GM19035 (cell line): ENCODE measurements around the gene PYCARD.
A peak's percentile ranks its signal among the peaks of the same experiment; 100 is the strongest.
"Not testable (repeated sequence)": the region's sequence is repeated elsewhere in the genome, so short reads cannot be mapped to it uniquely, and the experiment has no call there.

Experiments
- ATAC-seq: cut with Tn5 transposase; IDR thresholded peaks from one replicate; pipeline ENCODE4 v1.9.1; 2021; ENCODE audit not compliant: unreplicated experiment

PYCARD gene

DNA sequence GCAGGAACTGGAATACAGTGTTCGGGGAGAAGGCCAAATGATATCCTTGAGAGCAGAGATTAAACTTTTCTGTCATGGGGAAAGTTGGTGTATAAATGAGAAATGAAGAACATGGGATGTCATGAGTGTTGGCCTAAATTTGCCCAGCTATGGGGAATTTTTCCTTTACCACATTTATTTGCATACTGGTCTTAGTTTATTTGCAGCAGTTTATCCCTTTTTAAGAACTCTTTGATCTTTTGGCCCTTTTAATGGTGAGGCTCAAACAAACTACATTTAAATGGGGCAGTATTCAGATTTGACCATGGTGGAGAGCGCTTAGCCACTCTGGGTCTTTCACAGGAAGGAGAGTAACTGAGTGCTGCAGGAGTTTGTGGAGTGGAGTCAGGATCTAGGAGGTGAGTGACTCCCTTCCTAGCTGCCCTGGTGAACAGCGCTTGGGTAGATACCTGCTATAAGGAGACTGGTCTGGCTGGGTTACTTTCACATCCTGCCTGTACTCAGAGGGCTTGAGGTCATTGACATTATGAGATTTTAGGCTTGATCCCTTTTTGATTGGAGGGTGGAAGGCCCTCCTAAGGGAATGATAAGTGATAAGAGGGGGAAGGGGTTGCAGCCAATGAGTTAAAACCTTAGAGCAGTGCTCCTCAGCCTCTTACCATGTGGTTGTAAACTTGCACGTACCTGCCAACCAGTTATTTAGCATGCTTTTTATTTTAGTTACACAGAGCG, 10.7 kb downstream of the PYCARD start:
- no peak for ATAC-seq

DNA sequence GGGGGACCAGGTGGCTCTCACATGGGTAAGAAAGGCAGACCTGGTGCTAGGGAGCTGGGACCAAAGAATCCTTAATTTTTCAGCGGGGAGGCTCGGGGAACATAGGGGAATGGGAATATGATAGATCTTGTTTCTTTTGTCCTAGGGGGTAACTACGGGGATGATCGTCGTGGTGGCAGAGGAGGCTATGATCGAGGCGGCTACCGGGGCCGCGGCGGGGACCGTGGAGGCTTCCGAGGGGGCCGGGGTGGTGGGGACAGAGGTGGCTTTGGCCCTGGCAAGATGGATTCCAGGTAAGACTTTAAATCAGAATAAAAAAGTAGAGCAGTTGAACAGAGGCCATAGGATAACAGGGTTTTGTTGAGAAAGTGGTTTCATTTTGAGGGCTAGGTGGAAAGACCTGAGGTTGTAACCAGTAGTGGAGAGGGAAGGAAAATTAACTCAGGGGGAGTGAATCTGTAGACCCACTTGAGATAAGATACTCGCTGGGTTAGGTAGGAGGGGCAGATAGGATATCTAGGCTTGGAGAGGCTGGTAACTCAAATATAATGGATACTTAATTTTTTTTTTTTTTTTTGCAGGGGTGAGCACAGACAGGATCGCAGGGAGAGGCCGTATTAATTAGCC, 11.6 kb downstream of the PYCARD start:
- ATAC-seq, result no peak

DNA sequence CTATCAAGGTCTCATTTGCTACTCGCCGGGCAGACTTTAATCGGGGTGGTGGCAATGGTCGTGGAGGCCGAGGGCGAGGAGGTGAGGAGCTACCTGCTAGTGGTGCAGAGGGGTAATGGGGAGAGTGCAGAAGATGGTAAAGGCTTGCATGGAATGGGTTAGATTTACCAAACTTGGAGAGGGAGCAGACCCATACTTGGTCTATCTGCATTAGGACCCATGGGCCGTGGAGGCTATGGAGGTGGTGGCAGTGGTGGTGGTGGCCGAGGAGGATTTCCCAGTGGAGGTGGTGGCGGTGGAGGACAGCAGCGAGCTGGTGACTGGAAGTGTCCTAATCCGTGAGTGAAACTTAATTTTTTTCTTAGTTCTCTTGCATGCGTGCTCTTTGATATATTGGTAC, 12.5 kb downstream of the PYCARD start:
- ATAC-seq, result no peak

DNA sequence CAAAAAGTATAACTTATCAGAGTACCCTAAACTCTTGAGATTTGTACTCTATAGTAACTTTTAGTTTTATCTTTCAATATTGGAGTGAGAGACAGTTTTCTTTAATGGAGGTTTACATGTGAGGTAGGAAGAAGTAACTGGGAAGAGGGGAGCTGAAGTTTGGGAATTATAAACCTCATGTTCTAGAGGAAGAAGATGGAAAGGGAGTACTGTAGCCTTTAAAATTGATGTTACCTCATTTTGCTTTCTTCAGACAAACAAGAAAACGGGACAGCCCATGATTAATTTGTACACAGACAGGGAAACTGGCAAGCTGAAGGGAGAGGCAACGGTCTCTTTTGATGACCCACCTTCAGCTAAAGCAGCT, 13.2 kb downstream of the PYCARD start:
- ATAC-seq, result no peak

DNA sequence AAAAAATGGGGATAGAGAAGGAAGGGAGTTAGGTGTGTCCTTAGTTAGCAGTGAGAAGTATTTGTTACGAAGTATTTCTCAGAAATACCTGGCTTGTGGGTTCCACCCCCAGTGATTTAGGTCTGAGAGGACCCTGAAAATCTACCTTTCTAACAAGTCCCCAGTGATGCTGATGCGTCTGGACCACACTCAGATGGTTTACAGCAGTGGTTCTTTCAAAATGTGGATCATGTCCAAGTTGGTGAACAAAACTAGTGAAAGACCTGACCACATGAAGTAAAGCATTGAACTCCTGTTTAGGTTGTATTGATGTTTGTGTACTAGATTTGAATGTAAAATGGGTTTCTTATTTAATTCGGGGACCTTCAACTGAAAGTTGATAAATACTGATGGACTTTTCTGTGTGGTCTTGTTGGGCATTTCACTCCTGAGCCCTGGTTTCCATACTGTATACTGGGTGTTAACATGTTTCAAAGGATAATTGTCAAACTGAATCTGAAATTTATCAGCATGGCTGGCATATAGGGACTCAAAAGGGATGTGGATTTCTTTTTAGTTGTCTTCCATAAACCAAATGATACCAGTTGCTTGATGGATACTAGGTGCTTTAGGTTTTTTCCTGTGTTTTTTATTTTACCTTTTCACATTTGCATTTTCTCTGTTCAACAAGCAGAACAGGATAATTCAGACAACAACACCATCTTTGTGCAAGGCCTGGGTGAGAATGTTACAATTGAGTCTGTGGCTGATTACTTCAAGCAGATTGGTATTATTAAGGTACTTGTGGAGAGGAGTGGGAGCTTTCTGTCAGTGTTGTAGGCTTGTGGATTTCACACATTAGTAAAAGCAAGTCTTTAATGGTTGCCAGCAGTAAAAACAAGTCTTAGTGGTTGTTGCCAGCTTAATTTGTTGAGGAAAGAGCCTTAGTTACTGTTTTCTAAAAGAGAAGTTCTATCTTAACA, 13.8 kb downstream of the PYCARD start:
- ATAC-seq, result no peak

- no peak for ATAC-seq
Measured at GRCh38 chr16:31187808-31188189, 14.8 kb downstream of the PYCARD start.

GRCh38 chr16:31186930-31187807, 15.4 kb downstream of the PYCARD start:
- ATAC-seq, result no peak

GRCh38 chr16:31186176-31186575, 16.4 kb downstream of the PYCARD start:
- ATAC-seq, result no peak

DNA sequence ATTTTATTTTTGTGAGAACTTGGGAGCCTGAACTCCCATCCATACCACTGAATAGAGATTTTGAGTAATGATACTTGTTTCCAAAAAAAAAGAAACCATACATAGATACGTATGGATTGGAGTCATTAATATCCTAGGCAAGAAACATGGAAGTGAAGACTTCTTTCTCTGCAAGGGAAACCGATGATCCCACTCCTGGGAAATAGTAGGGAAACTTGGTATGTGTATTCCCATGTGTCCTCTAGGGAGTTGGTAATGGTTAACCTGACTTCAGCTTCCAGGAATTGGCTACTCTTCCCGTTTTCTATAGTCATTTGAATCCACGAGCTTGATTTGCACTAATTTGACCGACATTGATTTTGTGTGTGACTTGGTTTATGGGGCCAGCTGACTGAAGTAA, 17.2 kb downstream of the PYCARD start:
- ATAC-seq, result no peak

GRCh38 chr16:31184888-31185287, 17.7 kb downstream of the PYCARD start:
- no peak for ATAC-seq

DNA sequence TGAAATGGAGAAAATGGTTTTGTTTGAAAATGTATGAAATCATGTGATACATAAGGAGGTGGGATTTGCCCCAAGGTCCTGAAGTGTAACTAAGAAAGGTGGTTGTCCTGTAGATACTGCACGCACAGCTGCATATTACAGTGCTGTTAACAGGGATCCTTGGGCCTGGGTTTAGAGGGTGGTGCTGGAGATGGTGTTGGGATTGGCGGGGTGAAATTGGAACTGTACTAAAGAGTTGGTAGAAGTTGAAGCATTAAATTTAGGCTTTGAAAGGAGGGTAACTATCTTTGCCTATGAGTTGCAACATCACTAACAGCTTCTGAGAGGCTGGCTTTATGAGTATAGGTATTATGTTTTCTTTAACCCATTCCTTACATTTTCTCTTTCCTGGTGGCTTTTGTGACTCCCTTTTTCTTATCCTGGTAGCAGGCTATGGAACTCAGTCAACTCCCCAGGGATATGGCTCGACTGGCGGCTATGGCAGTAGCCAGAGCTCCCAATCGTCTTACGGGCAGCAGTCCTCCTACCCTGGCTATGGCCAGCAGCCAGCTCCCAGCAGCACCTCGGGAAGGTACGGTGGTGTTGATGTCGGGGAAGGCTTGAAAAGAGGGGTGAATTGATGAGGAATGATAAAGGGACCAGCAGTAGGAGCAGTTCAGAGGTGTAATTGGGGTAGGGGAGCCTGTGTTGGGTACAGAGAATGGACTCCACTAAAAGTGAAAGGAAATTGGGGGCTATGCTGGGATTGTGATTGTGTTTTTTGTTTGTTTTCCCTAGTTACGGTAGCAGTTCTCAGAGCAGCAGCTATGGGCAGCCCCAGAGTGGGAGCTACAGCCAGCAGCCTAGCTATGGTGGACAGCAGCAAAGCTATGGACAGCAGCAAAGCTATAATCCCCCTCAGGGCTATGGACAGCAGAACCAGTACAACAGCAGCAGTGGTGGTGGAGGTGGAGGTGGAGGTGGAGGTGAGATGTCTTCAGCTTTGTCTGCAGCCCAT, 18.8 kb downstream of the PYCARD start:
- no peak for ATAC-seq

- no peak for ATAC-seq
Measured at GRCh38 chr16:31182391-31182790, 20.2 kb downstream of the PYCARD start.

DNA sequence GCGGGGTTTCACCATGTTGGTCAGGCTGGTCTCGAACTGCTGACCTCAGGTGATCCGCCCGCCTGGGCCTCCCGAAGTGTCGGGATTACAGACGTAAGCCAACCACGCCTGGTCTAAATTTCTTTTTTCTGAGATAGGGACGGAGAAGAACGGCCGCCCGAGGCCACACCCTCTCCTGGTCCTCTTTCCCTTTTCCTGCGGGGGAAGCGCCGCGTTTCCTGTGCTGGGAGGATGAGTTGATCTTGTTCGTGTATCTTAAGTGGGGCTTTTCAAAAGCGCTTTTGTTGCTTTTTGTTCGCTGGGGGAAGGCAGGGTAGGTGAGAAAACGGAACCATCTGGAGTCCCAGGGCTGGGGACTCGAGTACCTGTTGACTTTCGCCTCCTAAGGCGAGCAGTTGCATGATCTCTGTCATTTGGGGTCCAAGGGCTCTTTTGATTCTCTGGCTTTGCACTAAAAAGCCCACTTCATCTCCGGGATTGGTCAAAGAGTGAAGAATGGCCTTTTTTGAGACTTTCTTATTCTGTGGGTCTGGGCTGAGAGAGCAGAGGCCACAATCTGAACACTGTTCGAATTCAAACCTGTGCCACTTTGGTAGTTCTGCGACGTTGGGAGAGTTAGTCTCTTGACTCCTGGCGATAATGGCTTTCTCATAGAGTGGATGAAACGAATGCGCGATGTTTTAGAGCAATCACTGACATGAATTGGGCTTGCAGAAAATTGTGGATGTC, 21.3 kb downstream of the PYCARD start:
- no peak for ATAC-seq

- peak; percentile 60 for ATAC-seq
Measured at GRCh38 chr16:31179747-31180459, 22.7 kb downstream of the PYCARD start, which contains the start of gene FUS. FUS (plus strand) TSS chr16:31180139; CDS start chr16:31180215, 76 bp downstream.

- peak; percentile 4 for ATAC-seq
Measured at GRCh38 chr16:31179219-31179746, 23.3 kb downstream of the PYCARD start.

GRCh38 chr16:31177136-31177535, 25.4 kb downstream of the PYCARD start:
- ATAC-seq, result no peak

- not testable (repeated sequence) for ATAC-seq
Measured at GRCh38 chr16:31170048-31170447, 32.5 kb downstream of the PYCARD start.

DNA sequence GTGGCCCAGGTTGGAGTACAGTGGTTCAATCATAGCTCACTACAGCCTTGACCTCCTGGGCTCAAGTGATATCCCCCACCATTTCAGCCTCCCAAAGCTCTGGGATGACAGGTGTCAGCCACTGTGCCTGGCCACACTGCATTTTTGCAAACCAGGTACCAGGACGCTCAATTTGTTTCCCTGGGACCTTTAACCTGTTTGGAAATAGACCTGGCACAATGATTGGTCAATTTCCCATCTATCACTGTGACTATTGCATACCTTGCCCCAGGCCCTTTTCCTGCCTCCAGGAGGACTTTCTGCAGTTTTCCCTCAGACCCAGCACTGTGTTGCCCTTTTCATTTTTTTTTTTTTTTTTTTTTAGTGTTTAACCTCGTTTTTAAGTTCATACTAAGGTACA, 33.7 kb downstream of the PYCARD start:
- no peak for ATAC-seq
